NCI-H2081 treated with DMSO at 0.1 percent for 48 hours (cell line): Measurements from ENCODE around the gene TEAD2.
"Not testable (repeated sequence)": the region's sequence is repeated elsewhere in the genome, so short reads cannot be mapped to it uniquely, and the experiment has no call there.

ENCODE experiments used
- DNase-seq: peaks from one replicate; lab custom pipeline; 2025; lab: John Stamatoyannopoulos, UW

Gene TEAD2

DNA sequence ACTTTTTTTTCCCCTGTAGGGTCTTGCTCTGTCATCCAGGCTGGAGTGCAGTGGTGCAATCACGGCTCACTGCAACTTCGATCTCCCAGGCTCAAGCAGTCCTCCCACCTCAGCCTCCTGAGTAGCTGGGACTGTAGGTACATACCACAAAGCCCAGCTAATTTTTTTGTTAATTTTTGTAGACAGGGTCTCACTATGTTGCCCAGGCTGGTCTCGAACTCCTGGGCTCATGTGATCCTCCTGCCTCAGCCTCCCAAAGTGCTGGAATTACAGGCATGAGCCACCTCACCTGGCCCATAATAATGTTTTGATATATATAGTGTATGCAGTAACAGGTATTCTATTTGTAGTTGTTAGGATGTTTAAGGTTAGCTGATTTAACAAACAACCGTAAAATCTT is 31.0 kb downstream of the TEAD2 start:
- not testable (repeated sequence) for DNase-seq

DNA sequence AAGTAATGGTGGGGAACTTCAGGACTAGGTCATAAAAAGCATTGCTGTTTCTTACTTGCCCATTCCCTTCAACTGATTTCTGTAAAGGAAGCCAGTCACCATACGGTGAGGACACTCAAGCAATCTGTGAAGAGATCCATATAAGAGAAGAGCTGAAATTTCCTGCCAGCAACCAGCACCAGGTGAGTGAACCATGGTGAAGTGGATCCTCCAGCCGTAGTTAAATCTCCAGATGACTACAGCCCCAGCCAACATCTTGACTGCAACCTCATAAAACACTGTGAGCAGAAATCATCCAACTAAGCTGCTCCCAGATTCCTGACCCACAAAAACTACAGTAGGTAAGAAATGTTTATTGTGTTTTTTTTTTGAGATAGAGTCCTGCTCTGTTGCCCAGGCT is 33.5 kb downstream of the TEAD2 start:
- DNase-seq: no peak

DNA sequence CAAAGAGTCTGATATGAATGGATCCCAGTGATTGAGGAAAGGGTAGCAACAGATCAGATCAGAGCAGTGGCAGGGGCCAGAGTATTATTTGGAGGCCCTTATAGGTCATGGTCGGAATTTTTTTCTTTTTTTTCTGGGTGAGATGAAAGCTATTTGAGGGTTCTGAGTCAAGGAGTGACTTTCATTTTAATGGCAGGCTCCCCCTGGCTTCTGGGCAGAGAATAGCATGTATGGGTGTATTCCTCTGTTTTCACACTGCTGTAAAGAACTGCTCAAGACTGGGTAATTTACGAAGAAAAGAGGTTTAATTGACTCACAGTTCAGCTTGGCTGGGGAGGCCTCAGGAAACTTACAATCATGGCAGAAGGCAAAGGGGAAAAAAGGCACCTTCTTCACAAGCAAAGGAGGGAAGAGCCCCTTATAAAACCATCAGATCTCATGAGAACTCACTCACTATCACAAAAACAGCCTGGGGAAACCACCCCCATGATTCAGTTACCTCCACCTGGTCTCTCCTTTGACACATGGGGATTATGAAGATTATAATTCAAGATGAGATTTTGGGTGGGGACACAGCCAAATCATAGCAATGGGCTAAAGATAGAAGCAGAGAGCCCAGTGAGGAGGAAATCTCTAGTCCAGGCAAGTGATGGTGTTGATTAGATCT is 34.2 kb downstream of the TEAD2 start:
- no peak for DNase-seq

DNA sequence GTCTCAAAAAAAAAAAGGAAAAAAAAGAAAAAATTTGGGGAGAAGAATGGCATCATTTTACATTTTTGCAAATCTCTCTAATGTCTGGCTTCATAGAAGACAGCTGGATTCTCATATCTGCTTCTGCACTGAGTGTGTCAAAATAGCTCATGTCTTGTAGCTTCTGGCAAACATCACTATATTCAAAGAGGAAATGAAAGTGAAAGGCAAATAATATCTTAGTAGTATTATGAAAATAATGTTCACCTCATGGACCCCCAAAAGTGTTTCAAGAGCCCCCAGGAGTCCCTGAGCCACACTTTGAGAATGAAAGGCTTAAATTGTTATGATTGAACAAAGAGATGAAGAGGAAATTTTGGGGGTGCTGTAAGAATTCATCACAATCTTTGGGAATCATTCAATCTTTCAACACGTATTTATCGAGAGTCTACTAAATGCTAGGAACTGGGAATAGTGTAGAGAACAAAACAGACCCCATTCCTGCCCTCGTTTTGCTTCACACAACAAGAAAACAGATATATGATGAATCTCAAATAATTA is 36.0 kb downstream of the TEAD2 start:
- DNase-seq: no peak

DNA sequence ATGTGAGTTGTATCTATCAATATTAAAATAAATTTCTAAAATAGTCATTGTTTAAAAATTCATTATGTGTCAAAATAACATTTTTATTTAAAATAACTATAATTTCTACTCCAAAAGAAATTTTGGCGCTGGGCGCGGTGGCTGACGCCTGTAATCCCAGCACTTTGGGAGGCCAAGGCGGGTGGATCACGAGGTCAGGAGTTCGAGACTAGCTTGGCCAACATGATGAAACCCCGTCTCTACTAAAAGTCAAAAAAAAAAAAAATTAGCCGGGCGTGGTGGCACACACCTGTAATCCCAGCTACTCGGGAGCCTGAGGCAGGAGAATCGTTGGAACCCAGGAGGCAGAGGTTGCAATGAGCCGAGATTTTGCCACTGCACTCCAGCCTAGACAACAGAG is 36.5 kb downstream of the TEAD2 start:
- not testable (repeated sequence) for DNase-seq

DNA sequence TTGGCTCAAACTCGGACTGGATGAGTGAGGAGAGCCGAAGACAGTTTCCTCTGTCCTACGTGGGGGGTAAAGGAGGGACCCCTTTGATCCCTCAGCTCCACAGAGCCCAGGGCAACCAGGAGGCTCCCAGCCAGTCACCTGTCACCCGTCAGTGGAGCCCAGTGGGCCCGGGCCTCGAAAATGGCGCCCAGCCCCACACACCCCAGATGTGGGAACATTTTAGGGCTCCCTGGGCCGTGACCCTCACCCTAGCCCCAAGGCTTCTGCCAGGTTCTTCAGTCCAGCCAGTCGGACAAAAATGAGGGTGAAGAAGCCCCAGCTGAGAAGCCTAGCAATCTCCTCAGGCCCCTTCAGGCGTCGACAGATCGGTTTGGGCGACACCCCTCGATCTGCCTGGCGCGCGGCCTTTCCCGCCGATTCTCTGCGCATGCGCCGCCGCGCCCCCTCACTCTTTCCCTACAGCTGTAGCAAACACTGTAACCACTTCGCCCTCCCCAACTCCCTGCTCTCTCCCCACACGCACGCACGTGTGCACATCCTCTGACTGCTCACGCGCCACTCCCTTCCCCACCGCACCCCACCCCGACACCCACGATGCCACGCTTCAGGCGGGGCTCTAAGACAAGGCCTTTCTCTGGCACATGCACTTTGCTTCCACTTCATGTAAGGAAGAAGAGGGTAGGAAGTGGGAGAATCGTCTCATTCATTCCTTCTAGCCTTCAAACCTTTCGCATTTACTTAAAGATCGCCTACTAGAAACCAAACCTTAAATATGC is 37.2 kb downstream of the TEAD2 start, which contains the start of gene SLC6A16:
Gene SLC6A16, minus strand, starts transcription at position 391 of the 776 bp plus-strand sequence. CDS start 13,844 bp downstream, outside the sequence.
- DNase-seq: no peak

DNA sequence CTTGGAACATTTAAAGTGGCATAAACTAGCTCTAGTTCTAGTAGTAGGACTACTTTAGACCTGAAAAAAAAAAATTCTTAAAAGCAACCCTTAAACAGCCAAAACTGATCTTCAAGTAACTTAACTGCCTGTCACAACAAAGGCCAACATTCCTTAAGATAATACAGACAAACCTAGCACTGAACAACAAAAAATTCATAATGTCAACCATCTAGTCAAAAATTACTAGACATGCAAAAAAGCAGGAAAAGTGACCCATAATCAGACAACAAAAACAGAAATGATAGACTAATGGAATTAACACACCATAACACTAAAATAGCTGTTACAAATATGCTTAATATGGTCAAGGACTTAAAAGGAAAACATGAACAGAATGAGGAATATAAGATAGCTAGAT is 43.9 kb downstream of the TEAD2 start:
- DNase-seq: no peak

DNA sequence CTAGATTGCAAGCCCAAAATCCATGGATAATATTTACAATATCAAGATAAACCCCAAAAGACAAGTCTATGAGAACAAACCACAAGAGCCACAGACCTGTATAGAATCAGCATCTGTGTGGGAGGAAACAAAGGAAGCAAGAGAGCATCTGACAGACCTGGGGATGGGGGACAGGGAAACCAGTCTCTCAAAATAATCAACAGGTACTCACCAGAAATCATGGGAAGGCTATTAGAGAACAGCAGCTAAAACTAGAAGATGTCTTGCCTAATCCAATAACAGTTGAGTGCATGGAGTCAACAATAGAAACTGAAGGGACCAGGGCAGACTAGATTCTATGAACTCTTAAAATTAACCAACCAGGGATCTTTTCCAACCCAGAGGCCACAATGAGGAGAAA is 45.9 kb downstream of the TEAD2 start:
- no peak for DNase-seq

DNA sequence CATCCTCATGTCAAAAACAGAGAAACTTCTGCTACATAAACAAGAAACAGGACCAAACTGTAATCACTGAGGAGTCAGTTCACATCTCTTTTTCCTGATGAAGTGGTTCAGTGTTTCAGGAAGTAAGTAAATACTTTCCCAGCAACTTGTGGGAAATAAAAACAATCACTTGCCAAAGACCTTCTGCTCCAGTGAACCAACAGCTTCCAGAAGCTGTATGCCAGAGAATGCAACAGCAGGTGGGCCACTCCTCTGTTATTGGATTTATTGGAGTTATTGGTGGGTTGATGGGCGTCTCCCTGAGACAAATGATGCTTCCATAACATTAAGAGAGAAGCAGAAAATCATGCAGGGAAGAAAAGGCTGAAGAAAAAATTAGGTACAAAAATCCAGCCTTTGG is 47.1 kb downstream of the TEAD2 start:
- DNase-seq: no peak

DNA sequence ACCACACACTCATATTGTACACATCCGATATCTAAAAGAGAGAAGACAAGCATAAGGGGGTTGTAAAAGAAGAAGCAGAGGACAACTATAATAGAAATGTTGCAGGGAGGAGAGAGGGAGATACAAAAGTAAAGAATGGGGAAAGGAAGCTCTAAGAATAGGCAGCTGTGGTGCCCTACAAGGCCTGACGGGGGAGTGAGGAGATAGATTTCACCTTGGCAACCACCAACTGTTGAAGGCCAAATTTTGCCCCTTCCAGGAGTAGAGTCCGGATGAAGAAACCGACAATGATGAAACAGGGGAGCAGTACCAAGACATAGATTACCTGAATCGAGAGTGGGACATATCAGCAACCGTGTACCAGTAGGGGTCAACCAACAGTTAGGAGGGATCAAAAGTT is 53.1 kb downstream of the TEAD2 start:
- no peak for DNase-seq

DNA sequence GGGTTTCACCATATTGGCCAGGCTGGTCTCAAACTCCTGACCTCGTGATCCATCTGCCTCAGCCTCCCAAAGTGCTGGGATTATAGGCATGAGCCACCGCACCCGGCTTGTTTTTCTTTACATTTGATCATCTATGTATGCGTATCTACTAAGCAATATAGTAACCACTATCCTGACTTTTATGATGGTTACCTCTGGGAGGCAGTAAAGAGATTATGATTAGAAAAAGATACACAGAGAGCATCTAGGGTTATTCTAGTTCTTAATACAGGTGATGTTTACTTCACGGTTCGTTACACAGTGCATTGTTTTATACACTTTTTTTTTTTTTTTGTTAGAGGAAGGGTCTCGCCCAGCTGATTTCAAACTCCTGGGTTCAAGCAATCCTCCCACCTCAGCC is 55.5 kb downstream of the TEAD2 start:
- DNase-seq: not testable (repeated sequence)

DNA sequence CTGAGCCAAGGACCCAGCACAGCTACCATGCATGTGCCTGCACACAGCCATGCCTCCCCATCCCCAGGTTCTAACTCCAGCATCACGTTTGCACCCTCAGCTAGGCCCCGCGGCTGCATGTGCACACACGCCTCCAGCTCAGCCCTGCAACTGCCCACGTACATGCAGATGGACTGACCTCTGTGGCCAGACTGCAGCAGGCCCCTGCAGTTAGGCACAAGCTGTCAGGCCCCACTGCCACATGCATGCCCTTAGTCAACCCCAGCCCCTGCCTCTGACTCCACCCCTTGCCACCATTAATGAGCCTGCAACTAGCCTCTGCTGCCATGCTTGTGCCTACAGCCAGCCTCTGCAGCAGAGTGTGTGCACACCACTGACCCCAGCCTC is 60.4 kb downstream of the TEAD2 start:
- DNase-seq: no peak

DNA sequence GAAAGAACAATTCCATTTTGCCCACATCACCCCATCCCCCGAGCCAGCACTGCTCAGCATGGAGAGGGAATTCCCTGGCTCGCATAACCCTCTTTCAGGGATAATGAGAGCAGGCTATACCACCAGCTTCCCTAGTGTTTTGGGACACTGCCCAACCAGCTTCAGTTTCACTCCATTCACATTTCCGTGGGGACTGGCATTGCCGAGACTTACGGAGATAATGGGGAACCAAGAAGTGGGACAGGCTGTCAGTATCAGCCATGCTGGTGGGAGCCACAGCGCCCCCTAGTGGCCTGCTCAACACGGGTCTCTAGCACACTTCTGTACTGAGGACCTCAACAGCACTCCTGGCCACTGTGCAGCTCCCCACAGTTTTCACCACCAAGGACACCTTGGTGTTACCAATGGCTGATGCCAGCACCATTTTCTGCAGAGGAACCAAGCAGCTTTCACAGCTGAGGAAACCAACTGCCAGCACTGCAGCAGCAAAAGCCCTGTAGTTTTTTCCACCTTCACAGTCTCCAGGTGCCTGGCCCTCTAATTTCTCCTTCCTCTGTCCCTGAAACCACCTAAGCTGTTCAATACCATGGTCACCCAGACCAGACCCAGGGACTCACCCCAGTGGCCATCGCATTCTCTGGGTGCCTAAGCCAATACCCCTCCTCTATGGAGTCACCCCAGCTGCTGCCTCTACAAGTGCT is 60.9 kb downstream of the TEAD2 start:
- no peak for DNase-seq

DNA sequence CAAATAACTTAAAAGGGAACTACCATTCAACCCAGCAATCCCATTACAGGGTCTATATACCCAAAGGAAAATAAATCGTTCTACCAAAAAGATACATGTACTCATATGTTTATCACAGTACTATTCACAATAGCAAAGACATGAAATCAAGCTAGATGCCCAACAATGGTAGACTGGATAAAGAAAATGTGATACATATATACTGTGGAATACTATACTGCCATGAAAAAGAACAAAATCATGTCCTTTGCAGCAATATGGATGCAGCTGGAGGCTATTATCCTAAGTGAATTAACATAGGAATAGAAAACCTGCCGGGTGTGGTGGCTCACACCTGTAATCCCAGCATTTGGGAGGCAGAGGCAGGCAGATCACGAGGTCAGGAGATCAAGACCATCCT is 63.6 kb downstream of the TEAD2 start:
- DNase-seq: not testable (repeated sequence)

DNA sequence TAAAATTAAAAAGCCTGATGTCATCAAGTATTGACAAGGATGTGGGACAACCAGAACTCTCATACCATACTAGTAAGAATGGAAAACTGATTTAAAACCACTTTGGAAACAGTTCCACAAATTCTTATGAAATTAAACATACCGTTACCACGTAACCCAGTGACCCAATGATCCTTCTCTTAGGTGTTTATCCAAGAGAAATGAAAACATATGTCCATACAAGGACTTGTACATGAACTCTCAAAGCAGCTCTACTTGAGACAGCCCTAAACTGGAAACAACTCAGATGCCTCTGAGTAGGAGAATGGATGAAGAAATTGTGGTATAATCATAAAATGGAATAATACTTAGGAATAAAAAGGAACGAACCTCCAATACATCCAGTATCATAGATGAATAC is 64.8 kb downstream of the TEAD2 start:
- no peak for DNase-seq

DNA sequence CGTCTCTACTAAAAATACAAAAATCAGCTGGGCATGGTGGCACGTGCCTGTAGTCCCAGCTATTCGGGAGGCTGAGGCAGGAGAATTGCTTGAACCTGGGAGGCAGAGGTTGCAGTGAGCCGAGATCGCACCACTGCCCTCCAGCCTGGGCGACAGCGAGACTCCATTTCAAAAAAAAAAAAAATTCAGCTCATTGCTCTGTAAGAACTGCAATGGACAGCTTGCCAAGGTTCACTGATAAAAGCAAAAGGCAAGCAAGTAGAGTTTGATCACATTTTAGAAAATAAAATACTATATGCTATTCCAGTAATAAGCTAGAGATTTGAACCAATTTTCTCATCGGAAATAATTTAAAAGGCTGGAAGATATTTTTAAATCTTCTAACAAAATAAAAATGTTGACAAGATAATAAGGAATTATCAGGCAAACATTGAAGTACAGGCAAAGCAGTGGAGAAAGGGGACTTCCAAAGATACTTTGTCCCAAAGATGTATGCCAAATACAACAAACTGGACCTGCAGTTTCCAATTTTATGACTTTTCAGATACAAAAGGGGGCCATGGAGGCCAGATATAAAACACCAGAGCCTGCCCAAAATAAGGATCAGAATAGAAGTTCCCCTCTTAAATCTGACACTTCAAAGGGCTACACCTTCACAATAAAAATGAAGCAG is 66.9 kb downstream of the TEAD2 start:
- DNase-seq: no peak

DNA sequence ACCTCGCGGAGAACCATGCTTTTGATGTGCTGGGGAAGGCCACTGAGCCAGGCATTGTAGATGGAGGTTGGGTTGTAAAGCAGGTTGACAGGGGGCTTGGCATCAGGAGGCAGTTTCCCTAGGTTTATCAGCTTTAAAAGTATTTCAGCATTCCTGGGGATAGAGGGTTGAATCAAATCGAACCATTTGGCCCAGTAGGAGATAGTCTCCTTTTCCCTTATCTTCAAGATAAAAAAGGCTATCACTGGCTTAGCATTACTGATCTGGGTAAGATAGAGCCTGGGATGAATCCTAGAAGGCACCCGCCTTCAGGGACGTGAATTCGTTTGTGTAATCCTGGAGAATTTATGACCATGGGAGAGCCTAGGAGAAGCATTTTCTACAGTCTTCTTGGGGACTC is 67.8 kb downstream of the TEAD2 start:
- DNase-seq: no peak
